Left cardiac atrium (tissue), 4 donors: Measurements from ENCODE around the gene FAM98C. TPM values are rescaled to one million over a fixed set of nuclear protein-coding genes. Genes with fewer than 3 reads are reported as not detected.
A peak's percentile ranks its signal among the peaks of the same experiment; 100 is the strongest.

Experiments
- ATAC-seq, 2 donors: fragments of 200-7000 bp; cut with Tn5 transposase; one replicate each; pipeline ENCODE4 v1.9.1; 2020; ENCODE audit warnings: mild to moderate bottlenecking in 2 of 2, moderate library complexity in 2 of 2
- DNase-seq: peaks from one replicate; pipeline ENCODE4 v3.0.0-alpha.2; 2020
- intact Hi-C, 2 donors: fragments of 100-400 bp; cut with DNase I; formaldehyde crosslinking; loops; one replicate each; pipeline versions ENCODE4 v1.14.1 to v1.15.1; 2022 to 2023
- total RNA-seq, 2 donors: library from RNA; stranded (reverse); fragmentation: NEBNext Ultra II Directional; extraction: Animal tissue kit (Norgen Biotek cat#: 25700); gene quantifications; one replicate each; pipeline ENCODE4 v1.2.1, GENCODE V29; 2021
- donor health status: DM: no; HTN: yes; CAD: no.
- donor health status: DM: no; HTN: yes; CAD: no; lungs with severe emphysema.
- donor health status: DM: yes; HTN: yes; CAD: no.
- donor health status: Dilated cardiomyopathy.

FAM98C gene
- total RNA-seq, 2 donors from 2014 or later = 12.6 to 13.7 TPM

DNA sequence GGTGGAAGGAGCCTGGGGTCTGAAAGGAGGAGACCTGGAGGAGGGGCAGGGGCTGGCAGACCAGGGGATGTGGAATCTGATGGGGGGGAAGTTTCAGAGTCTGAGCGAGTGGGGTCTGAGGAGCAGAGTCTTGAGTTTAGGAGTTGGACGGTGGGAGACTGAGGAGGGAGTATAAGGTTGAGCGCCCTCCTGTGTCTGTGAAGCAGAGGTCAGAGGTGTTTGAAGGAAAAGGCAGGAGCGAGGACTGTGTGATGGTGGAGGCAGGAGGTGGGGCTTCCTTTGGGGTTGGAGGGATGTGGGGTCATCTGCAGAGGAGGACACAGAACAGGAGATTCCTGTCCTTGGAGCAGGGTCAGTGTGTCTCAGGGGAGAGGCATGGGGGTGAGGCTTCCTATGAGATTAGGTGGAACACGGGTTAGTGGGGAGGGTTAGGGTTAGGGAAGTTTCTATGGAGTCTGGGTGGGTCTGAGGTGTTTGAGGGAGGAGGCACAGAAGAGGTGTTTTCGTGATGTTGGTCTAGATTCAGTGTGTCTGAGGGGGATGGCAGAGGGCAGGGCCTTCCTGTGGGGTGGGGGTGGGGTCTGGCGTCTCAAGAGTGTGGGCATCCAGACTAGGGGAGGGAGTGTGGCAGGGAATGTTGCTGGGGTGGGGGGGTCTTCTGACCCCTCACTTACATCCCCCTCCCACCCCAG, 38.9 kb downstream of the FAM98C start:
- ATAC-seq (no peak), DNase-seq (no peak)
- intact Hi-C loops = no loop called here

GRCh38 chr19:38442736-38443135, 39.8 kb downstream of the FAM98C start:
- ATAC-seq (no peak), DNase-seq (no peak)
- intact Hi-C loops = no loop called here

DNA sequence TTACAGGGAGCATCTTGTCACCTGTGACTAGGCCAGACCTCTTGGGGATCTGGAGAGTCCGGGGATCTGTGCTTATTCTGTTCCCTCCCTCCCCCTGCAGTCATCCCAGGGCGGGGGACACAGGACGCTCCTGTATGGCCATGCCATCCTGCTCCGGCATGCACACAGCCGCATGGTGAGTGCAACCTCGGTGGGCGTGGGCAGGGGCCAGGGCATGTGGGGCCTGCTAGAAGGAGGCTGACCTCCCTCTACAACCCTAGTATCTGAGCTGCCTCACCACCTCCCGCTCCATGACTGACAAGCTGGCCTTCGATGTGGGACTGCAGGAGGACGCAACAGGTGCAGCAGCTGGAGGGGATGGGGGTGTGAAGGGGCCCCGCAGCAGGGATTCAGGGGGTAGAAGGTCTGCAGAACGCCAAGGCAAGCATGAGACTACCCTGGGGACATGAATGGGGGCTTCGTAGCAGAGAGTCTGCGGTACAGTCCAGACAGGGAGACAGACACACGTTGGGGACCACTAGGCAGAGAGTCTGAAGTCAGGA, 40.6 kb downstream of the FAM98C start:
- intact Hi-C loops = no loop called here
- ATAC-seq (no peak), DNase-seq (no peak)

GRCh38 chr19:38444026-38444425, 41.1 kb downstream of the FAM98C start:
- ATAC-seq (no peak), DNase-seq (no peak)
- intact Hi-C loops = no loop called here

GRCh38 chr19:38445362-38445761, 42.5 kb downstream of the FAM98C start:
- no peak for ATAC-seq
- intact Hi-C loops = no loop called here
- DNase-seq = no peak

DNA sequence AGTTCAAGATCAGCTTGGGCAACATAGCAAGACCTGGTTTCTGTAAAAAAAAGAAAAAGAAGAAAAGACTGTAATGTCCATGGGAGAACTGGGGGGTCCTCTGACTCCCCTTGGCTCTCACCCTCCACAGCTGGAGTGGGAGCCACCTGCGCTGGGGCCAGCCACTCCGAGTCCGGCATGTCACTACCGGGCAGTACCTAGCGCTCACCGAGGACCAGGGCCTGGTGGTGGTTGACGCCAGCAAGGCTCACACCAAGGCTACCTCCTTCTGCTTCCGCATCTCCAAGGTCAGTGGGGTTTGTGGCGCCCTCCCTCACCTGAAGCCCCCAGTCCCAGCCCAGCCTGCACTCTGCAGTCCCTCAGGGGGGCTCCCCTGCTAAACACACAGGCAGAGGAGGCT, 45.3 kb downstream of the FAM98C start:
- intact Hi-C loops = no loop called here
- DNase-seq = no peak
- peak in 1 of 2 donors; percentile 12 for ATAC-seq

- DNase-seq (no peak), ATAC-seq (no peak)
- intact Hi-C loops = no loop called here
Observed at GRCh38 chr19:38449518-38449917, 46.6 kb downstream of the FAM98C start.

- intact Hi-C loops = no loop called here
- DNase-seq (no peak), ATAC-seq (no peak)
Observed at GRCh38 chr19:38451036-38451435, 48.1 kb downstream of the FAM98C start.

- DNase-seq (no peak), ATAC-seq (no peak)
- intact Hi-C loops = no loop called here
Observed at GRCh38 chr19:38451629-38452028, 48.7 kb downstream of the FAM98C start.

DNA sequence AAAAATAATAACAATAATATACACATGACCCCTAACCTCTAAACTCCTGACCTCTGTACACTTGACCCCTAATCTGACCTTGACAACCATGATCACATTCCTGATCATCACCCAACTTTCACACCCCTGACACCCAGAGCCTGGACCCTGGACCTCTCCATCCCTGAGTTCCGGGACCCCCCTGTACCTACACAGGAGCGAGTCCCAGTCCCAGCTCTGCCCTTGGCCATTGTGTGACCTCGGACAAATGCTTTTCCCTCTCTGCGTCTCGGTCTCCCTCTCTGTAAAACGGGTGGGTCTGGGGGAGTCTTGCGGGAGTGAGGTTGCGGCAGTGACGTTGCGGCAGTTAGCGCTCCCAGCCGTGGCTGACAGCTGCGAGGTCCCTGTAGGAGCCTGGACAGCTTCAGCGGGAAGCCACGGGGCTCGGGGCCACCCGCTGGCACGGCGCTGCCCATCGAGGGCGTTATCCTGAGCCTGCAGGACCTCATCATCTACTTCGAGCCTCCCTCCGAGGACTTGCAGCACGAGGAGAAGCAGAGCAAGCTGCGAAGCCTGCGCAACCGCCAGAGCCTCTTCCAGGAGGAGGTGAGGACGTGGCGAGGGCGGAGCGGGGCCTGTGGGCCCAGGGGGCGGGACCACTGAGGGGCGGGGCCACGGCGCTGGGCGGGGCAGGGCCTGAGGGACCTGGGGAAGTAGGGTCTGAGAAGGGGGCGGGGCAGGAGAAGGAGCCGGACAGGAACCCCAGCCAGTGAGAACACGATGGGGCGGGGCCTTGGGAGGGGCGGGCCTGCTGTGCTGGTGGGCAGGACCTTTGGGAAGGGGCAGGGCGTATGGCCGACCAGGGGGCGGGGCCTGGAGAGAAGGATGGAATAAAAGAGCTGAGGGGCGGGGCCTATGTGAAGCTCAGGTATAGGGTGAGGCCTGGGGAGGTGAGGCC, 49.8 kb downstream of the FAM98C start:
- intact Hi-C loops = no loop called here
- peak in 1 of 2 donors; percentile 39 for ATAC-seq
- DNase-seq = no peak

GRCh38 chr19:38453596-38453995, 50.7 kb downstream of the FAM98C start:
- DNase-seq (no peak), ATAC-seq (no peak)
- intact Hi-C loops = no loop called here

GRCh38 chr19:38455031-38455430, 52.1 kb downstream of the FAM98C start:
- intact Hi-C loops = no loop called here
- ATAC-seq (no peak), DNase-seq (no peak)

- DNase-seq (no peak), ATAC-seq (no peak)
- intact Hi-C loops = no loop called here
Observed at GRCh38 chr19:38457202-38457601, 54.3 kb downstream of the FAM98C start.

DNA sequence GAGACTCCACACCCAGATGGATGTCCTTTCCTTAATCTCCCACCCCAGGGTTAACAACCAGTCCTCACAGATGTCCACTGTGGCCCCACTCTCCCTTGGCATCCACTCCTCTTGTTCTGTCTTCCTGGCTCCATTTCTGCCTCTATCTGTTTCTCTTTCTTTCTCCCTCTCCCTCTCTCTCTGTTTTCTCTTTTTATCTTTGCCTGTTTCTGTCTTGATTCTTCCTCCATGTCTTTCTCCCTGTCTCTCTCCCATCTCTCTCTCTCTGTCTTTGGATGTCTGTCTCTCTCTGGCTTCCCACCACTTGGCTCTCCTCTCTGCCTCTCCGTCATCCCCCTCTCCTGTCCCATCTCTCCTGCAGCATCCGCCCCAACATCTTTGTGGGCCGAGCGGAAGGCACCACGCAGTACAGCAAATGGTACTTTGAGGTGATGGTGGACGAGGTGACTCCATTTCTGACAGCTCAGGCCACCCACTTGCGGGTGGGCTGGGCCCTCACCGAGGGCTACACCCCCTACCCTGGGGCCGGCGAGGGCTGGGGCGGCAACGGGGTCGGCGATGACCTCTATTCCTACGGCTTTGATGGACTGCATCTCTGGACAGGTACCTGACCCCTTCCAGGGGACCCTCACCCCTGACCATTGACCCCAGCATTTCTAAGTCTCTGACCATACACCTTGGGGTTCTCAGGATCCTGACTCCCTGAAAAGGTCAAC, 55.0 kb downstream of the FAM98C start:
- intact Hi-C loops = no loop called here
- no peak for ATAC-seq

More for the DNA sequence above, 55.0 kb downstream of the FAM98C start:
- no peak for DNase-seq

Other genes starting within 250 kb of the FAM98C start
- gene DPF1, start 178.9 kb upstream of the FAM98C start, total RNA-seq = under 1 TPM in 1 of 2 donors, not detected in 1; 0.26 TPM
- 10 to 100 TPM; 34.4 to 67.0 TPM for gene PPP1R14A, start 146.7 kb upstream of the FAM98C start, total RNA-seq
- 10 to 100 TPM in 1 of 2 donors, 1 to 10 TPM in 1; 8.6 to 13.6 TPM for gene SPINT2, start 138.5 kb upstream of the FAM98C start, total RNA-seq
- 1 to 10 TPM; 2.1 to 5.9 TPM for gene C19orf33, start 98.8 kb upstream of the FAM98C start, total RNA-seq
- 10 to 100 TPM; 24.2 to 31.5 TPM for gene YIF1B, start 87.1 kb upstream of the FAM98C start, total RNA-seq
- 1 to 10 TPM; 2.7 to 5.5 TPM for gene KCNK6, start 83.2 kb upstream of the FAM98C start, total RNA-seq
- 1 to 10 TPM in 1 of 2 donors, under 1 TPM in 1; 0.91 to 1.9 TPM for gene CATSPERG, start 67.3 kb upstream of the FAM98C start, total RNA-seq
- gene PSMD8, start 28.5 kb upstream of the FAM98C start, total RNA-seq = 100 to 1,000 TPM; 216 to 290 TPM
- gene GGN, start 15.1 kb upstream of the FAM98C start, total RNA-seq = under 1 TPM; 0.15 to 0.34 TPM
- 1 to 10 TPM in 1 of 2 donors, under 1 TPM in 1; 0.24 to 3.2 TPM for gene SPRED3, start 14.4 kb upstream of the FAM98C start, total RNA-seq
- gene RASGRP4, start 23.1 kb downstream of the FAM98C start, total RNA-seq = 1 to 10 TPM; 1.8 to 3.6 TPM
- gene RYR1, start 30.6 kb downstream of the FAM98C start, total RNA-seq = 1 to 10 TPM; 1.3 to 3.0 TPM
- gene MAP4K1, start 214.9 kb downstream of the FAM98C start, total RNA-seq = 1 to 10 TPM; 3.1 TPM
- gene EIF3K, start 216.1 kb downstream of the FAM98C start, total RNA-seq = 100 to 1,000 TPM; 515 to 563 TPM
- gene ACTN4, start 244.6 kb downstream of the FAM98C start, total RNA-seq = 100 to 1,000 TPM; 160 to 333 TPM